GM19043 (cell line): ENCODE results near the gene POLD4.
A peak's percentile ranks its signal among the peaks of the same experiment; 100 is the strongest.

ENCODE experiments used
- ATAC-seq: cut with Tn5 transposase; IDR thresholded peaks from one replicate; pipeline ENCODE4 v1.9.1; 2021; ENCODE audit warnings: low read depth; ENCODE audit not compliant: unreplicated experiment

The POLD4 gene

GRCh38 chr11:67390947-67391303, 37.6 kb upstream of the POLD4 start:
- no peak for ATAC-seq

GRCh38 chr11:67389477-67389876, 36.1 kb upstream of the POLD4 start:
- no peak for ATAC-seq

GRCh38 chr11:67387518-67387917, 34.2 kb upstream of the POLD4 start:
- no peak for ATAC-seq

GRCh38 chr11:67387069-67387468, 33.7 kb upstream of the POLD4 start:
- no peak for ATAC-seq

GRCh38 chr11:67384851-67385366, 31.6 kb upstream of the POLD4 start:
- ATAC-seq, result no peak

GRCh38 chr11:67382276-67383136, 29.2 kb upstream of the POLD4 start:
- ATAC-seq, result peak; percentile 63

- no peak for ATAC-seq
Measured at GRCh38 chr11:67381244-67381972, 28.1 kb upstream of the POLD4 start.

GRCh38 chr11:67379061-67380058, 26.0 kb upstream of the POLD4 start:
- no peak for ATAC-seq

- ATAC-seq, result no peak
Measured at GRCh38 chr11:67378544-67378943, 25.2 kb upstream of the POLD4 start.

GRCh38 chr11:67376873-67377808, 23.8 kb upstream of the POLD4 start:
- ATAC-seq, result no peak

- no peak for ATAC-seq
Measured at GRCh38 chr11:67376063-67376820, 22.9 kb upstream of the POLD4 start.

- ATAC-seq, result no peak
Measured at GRCh38 chr11:67375320-67376055, 22.1 kb upstream of the POLD4 start.

- no peak for ATAC-seq
Measured at GRCh38 chr11:67374571-67375281, 21.4 kb upstream of the POLD4 start.

GRCh38 chr11:67373648-67374570, 20.6 kb upstream of the POLD4 start:
- no peak for ATAC-seq

GRCh38 chr11:67372993-67373647, 19.8 kb upstream of the POLD4 start, which contains the start of gene CLCF1:
Gene CLCF1, minus strand, starts transcription at chr11:67373598. Its CDS starts 59 bp downstream, at chr11:67373539.
- no peak for ATAC-seq
